Smooth muscle cell (in vitro differentiated cells): Measurements from ENCODE around the gene VENTX. TPM values are rescaled to one million over a fixed set of nuclear protein-coding genes. Genes with fewer than 3 reads are reported as not detected.

ENCODE experiments used
- DNase-seq: peaks from one replicate; lab custom pipeline; 2025; ENCODE audit not compliant: unreplicated experiment; lab: John Stamatoyannopoulos, UW
- H2AFZ ChIP-seq: fragments of 200-600 bp; sonication (generic); 2 replicates; pipeline ENCODE4 v1.6.0; 2016; ENCODE audit warnings: antibody characterized with exemption, low read depth, mild to moderate bottlenecking
- H3F3A ChIP-seq: fragments of 200-600 bp; sonication (generic); 2 replicates; pipeline ENCODE4 v1.6.0; 2017; ENCODE audit warnings: antibody characterized with exemption, low read depth
- H3K27ac ChIP-seq: fragments of 200-600 bp; sonication (generic); 2 replicates; pipeline ENCODE4 v1.5.1; 2016; ENCODE audit warnings: low read depth, mild to moderate bottlenecking
- H3K27me3 ChIP-seq: fragments of 200-600 bp; sonication (generic); 2 replicates; pipeline ENCODE4 v1.6.1; 2016; ENCODE audit warnings: low read depth, mild to moderate bottlenecking
- H3K36me3 ChIP-seq: fragments of 200-600 bp; sonication (generic); 2 replicates; pipeline ENCODE4 v1.5.1; 2016; ENCODE audit warnings: low read depth
- H3K4me1 ChIP-seq: fragments of 200-600 bp; sonication (generic); 2 replicates; pipeline ENCODE4 v1.5.1; 2016; ENCODE audit warnings: low read depth
- H3K4me2 ChIP-seq: fragments of 200-600 bp; sonication (generic); 2 replicates; pipeline ENCODE4 v1.6.0; 2016; ENCODE audit warnings: mild to moderate bottlenecking
- H3K4me3 ChIP-seq: fragments of 200-600 bp; sonication (generic); 2 replicates; pipeline ENCODE4 v1.5.1; 2016; ENCODE audit warnings: mild to moderate bottlenecking
- H3K79me2 ChIP-seq: fragments of 200-600 bp; sonication (generic); 2 replicates; pipeline ENCODE4 v1.6.0; 2016; ENCODE audit warnings: low read depth, mild to moderate bottlenecking
- H3K9ac ChIP-seq: fragments of 200-600 bp; sonication (generic); 2 replicates; pipeline ENCODE4 v1.6.0; 2016; ENCODE audit warnings: low read depth
- H3K9me3 ChIP-seq: fragments of 200-600 bp; sonication (generic); replicated peaks from 2 replicates; pipeline ENCODE4 v1.5.1; 2016; ENCODE audit warnings: low read depth
- H4K20me1 ChIP-seq: fragments of 200-600 bp; sonication (generic); 2 replicates; pipeline ENCODE4 v1.6.0; 2016; ENCODE audit warnings: low read depth
- CTCF ChIP-seq: fragments of 200-600 bp; sonication (generic); IDR thresholded peaks from 2 replicates; pipeline ENCODE4 v1.5.1; 2017; ENCODE audit warnings: borderline replicate concordance, mild to moderate bottlenecking, antibody characterized with exemption; ENCODE audit not compliant: insufficient read depth, poor library complexity, severe bottlenecking
- WGBS: methylation state at CpG from one replicate; pipeline ENCODE4 v1.1.7; 2016; ENCODE audit warnings: low lambda C conversion rate; 5-methylcytosine and 5-hydroxymethylcytosine counted together
- polyA plus RNA-seq: library from polyadenylated mRNA; unstranded; fragments of >200 nt; fragmentation: Nextera tagmentation; extraction: Ambion mirVana; gene quantifications from 2 replicates; pipeline ENCODE4 v1.2.1, GENCODE V29; 2016
- total RNA-seq: library from RNA; depleted of rRNA; stranded (reverse); fragments of >200 nt; gene quantifications from 2 replicates; pipeline ENCODE4 v1.2.3, GENCODE V29; 2014

The VENTX gene
- total and polyA plus RNA-seq, 2 experiments from 2014 or later, result not detected

DNA sequence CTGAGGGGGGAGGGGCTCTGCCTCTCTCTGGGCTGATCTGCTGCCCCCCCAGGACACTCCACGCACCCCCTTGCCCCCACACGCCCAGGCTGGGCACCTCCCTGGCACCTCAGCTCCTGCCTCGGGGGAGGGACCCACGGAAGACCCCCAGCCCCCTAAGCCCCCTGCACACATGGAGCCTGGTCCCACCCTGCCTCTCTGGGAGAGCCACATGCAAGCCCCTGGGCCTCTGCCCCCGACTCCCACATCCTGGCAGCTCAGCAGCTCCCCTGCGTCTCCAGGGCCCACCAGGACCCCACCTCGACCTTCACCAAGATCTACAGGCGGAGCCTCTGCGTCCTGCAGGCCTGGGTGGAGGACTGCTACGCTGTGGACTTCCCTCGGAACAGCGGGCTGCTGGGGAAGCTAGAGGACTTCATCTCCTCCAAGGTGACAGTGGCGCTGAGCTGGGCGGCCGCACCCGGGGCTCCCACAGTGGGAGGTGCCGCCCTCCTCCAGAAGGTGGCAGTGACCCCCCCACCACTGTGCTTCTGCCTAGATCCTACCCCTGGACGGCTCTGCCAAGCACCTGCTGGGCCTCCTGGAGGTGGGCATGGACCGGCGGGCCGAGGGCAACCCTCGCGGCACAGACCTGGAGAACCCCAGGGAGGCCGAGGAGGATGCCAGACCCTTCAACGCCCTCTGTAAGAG, 26.4 kb upstream of the VENTX start:
- H3K4me1 ChIP-seq, result no peaks in the 10 kb centered on the region
- no peak overlapping the region for H3K4me3 ChIP-seq
- no peaks in the 10 kb centered on the region for H3F3A ChIP-seq
- no peaks in the 10 kb centered on the region for H3K9me3 ChIP-seq
- H3K9ac ChIP-seq, result no peak overlapping the region
- no peaks in the 10 kb centered on the region for H4K20me1 ChIP-seq
- H3K4me2 ChIP-seq, result no peak overlapping the region
- TF ChIP-seq CTCF, result no peak
- no peak overlapping the region for H3K27ac ChIP-seq
- H2AFZ ChIP-seq, result no peak overlapping the region
- H3K79me2 ChIP-seq, result no peaks in the 10 kb centered on the region
- no peak for DNase-seq
- no peaks in the 10 kb centered on the region for H3K36me3 ChIP-seq
- WGBS, result 90% methylated on average over 21 of the region's 25 CpGs
- no peaks in the 10 kb centered on the region for H3K27me3 ChIP-seq

DNA sequence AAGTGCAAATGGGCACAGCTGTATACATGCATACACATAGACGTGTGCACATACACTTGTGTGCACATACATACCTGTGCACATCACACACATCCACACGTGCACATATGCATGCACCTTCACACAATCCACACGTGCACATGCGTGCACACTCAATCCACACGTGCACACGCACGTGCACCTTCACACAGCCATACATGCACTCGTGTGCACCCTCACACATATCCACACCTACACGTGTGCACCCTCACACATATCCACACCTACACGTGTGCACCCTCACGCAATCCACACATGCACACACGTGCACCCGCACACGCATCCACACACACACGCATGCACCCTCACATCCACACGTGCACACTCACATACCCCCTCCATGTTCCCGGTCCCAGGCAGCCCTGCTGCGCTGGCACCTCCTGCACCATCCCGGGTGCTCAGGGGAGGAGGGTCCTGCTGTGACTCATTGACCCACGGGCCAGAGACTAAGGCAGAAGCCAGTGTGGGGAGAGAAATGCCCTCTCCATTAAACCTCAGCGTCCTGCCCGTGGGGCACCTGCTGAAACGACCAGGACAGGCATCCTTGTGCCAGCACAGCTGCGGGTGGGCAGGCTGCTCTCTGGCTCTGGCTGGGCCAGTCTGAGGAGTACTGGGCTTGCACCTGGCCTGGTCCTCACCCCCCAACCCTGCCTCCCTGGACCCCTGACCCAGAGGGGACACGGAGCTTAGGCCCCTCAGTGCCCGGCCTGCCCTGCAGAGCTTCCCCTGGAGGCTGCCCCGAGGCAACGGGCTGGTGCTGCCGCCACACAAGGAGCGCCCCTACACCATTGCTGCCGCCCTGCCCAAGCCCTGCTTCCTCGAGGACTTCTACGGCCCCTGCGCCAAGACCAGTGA, 25.4 kb upstream of the VENTX start:
- Histone ChIP-seq H3K27ac (no peak overlapping the region), H3K27me3 (no peaks in the 10 kb centered on the region), H3K9ac (no peak overlapping the region), H4K20me1 (no peaks in the 10 kb centered on the region), H3K4me1 (no peaks in the 10 kb centered on the region), H3F3A (no peaks in the 10 kb centered on the region), H3K9me3 (no peaks in the 10 kb centered on the region), H3K79me2 (no peaks in the 10 kb centered on the region), H3K4me3 (no peak overlapping the region), H3K4me2 (no peak overlapping the region), H3K36me3 (no peaks in the 10 kb centered on the region), H2AFZ (no peak overlapping the region)
- no peak for TF ChIP-seq CTCF
- DNase-seq, result no peak
- WGBS, result 95% methylated on average over 34 of the region's 34 CpGs

DNA sequence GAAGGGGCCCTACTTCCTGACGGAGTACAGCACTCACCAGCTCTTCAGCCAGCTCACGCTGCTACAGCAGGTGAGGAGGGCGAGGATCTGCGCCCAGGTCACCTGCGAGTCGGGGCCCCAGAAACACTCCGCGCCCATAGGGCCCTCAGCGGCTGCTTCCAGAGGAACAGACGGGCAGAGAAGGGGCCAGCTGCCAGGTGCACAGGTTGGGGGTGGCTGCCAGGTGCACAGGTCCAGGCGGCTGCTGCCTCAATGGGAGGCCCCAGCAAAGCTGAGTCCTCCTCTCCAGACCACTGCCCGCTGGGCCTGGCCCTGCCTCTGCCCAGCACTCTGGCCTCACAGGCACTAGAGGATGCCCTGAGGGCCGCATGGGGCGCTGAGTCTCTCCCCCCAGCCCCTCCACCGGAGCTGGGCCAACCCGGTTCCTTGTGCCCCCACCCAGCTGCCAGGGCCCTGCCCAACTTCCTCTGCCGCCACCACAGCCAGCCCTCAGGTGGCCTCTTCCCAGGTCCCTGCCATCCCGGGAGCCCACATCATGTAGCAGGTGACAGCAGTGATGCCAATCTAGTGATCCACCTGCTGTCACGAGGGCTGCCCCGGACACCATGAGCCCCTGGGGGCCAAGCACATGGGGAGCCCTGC, 24.7 kb upstream of the VENTX start:
- no peak for DNase-seq
- Histone ChIP-seq H3K4me1 (no peaks in the 10 kb centered on the region), H3K27ac (no peak overlapping the region), H3K79me2 (no peaks in the 10 kb centered on the region), H3K36me3 (no peaks in the 10 kb centered on the region), H3F3A (no peaks in the 10 kb centered on the region), H3K9ac (no peak overlapping the region), H3K4me3 (no peak overlapping the region), H2AFZ (no peak overlapping the region), H4K20me1 (no peaks in the 10 kb centered on the region), H3K4me2 (no peak overlapping the region), H3K9me3 (no peaks in the 10 kb centered on the region), H3K27me3 (no peaks in the 10 kb centered on the region)
- 97% methylated on average over 20 of the region's 20 CpGs for WGBS
- TF ChIP-seq CTCF, result no peak
